Activated T-cell treated with anti-CD3 and anti-CD28 coated beads, Interleukin-2, amount 50 U/mL, for 72 hours (primary cell): ENCODE data around the gene FAM174A. TPM values are rescaled to one million over a fixed set of nuclear protein-coding genes. Genes with fewer than 3 reads are reported as not detected.

Experiments used
- ATAC-seq, 2 donors: fragments of 150-1000 bp; cut with Tn5 transposase; replicated peaks in 1 of 2; 2 replicates each; pipeline ENCODE4 v1.10.0; 2021; ENCODE audit warnings: moderate library complexity in 2 of 2, mild to moderate bottlenecking in 1 of 2
- DNase-seq, 2 donors: peaks; one replicate each; pipeline ENCODE4 v3.0.0; 2021 to 2022; ENCODE audit warnings: mixed read lengths in 1 of 2
- H3K27ac Mint-ChIP-seq: one replicate; pipeline ENCODE4 v1.8.0; 2022; ENCODE audit warnings: mild to moderate bottlenecking, moderate library complexity, mixed read lengths
- H3K27me3 Mint-ChIP-seq: one replicate; pipeline ENCODE4 v1.8.0; 2022; ENCODE audit warnings: low read depth, mixed read lengths
- H3K36me3 Mint-ChIP-seq, 2 donors: one replicate each; pipeline ENCODE4 v1.8.0; 2022; ENCODE audit warnings: mixed read lengths in 2 of 2, mild to moderate bottlenecking in 1 of 2; ENCODE audit not compliant: insufficient read depth in 2 of 2
- H3K4me1 Mint-ChIP-seq: one replicate; pipeline ENCODE4 v1.8.0; 2022; ENCODE audit warnings: low read depth, mixed read lengths
- H3K4me3 Mint-ChIP-seq, 2 donors: one replicate each; pipeline ENCODE4 v1.8.0; 2022; ENCODE audit warnings: mild to moderate bottlenecking in 2 of 2, mixed read lengths in 2 of 2, moderate library complexity in 2 of 2
- H3K9me3 Mint-ChIP-seq, 2 donors: one replicate each; pipeline ENCODE4 v1.8.0; 2022; ENCODE audit warnings: mixed read lengths in 2 of 2
- total RNA-seq, 2 donors: library from RNA; stranded (reverse); gene quantifications; one replicate each; pipeline ENCODE4 v1.2.3, GENCODE V29; 2022

Gene FAM174A
- total RNA-seq, 2 donors from 2014 or later: 6.3 to 7.8 TPM

DNA sequence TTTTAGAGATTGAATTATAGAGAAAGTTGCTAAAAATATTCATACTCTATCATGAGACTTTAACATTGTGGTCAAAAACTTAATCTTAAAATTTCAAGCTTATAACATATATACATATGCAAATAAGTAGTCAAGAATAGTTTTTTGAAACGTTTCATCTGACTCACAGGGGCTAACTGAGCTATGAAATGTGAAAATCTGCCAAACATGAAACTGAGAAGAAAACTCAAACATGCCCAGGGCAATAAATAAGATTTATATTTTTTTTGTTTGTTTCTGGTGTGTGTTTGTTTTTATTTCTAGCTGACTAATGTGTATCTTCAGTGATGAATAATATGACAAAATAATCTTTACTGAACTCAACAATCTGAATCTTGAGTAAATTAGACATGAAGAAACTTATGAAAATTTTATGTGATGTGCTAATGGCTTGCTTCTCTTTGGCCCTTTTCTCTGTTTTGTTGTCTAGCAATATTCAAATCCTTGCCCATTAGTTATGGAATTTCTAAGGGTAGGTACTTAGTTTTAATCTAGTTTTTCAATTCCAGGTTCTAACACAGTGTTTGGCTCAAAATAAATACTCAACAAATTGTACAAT is 99.9 kb downstream of the FAM174A start:
- no peak for DNase-seq
- no peaks in the 10 kb centered on the region for H3K9me3 Mint-ChIP-seq
- H3K27ac Mint-ChIP-seq: no peak overlapping the region
- H3K4me1 Mint-ChIP-seq: no peaks in the 10 kb centered on the region
- ATAC-seq: no peak
- H3K4me3 Mint-ChIP-seq: no peak overlapping the region
- H3K27me3 Mint-ChIP-seq: peaks cover 10% of the 10 kb centered on the region
- no peaks in the 10 kb centered on the region for H3K36me3 Mint-ChIP-seq
